Spleen (tissue), 7 donors: ENCODE measurements around the gene KCNT1.

Experiments used
- CTCF ChIP-seq, 11 experiments: fragments of 200-600 bp in 7 of 11; fragments of 450-650 bp in 4 of 11; sonication (generic) in 4 of 11; IDR thresholded peaks in 8 of 11; conservative IDR thresholded peaks in 3 of 11; 1 replicate in 7 of 11; 2 replicates in 4 of 11; pipeline versions ENCODE4 v1.4.0 to v1.8.0; 2016 to 2021; ENCODE audit warnings: antibody characterized with exemption in 11 of 11, inconsistent platforms in 4 of 11, mild to moderate bottlenecking in 1 of 11
- POLR2A ChIP-seq, 3 donors: fragments of 450-650 bp; IDR thresholded peaks; one replicate each; pipeline ENCODE4 v1.5.1; 2017; ENCODE audit warnings: antibody characterized with exemption in 3 of 3, mild to moderate bottlenecking in 1 of 3
- POLR2AphosphoS5 ChIP-seq, 3 donors: sonication (generic); formaldehyde crosslinking; IDR thresholded peaks; one replicate each; pipeline ENCODE4 v1.5.1; 2017; ENCODE audit warnings: antibody characterized with exemption in 3 of 3
- donor health status: DM: no; HTN: no; CAD: no; lungs with moderate emphysema.
- donor health status: DM: no; HTN: no; CAD: no.
- donor health status: DM: no; HTN: no; CAD: no.

GRCh38 chr9:135693771-135694170 lies 8.2 kb upstream of the KCNT1 start:
- TF ChIP-seq CTCF (IDR thresholded peaks at IDR 0.05 in 8 of 11, conservative IDR thresholded peaks at IDR 0.05 in 3 of 11) (no peak), POLR2A (IDR thresholded peaks at IDR 0.05) (no peak), POLR2AphosphoS5 (IDR thresholded peaks at IDR 0.05) (no peak)
